Thoracic aorta (tissue), 2 donors: ENCODE measurements around the gene ST6GALNAC3. TPM values are rescaled to one million over a fixed set of nuclear protein-coding genes. Genes with fewer than 3 reads are reported as not detected.

Source experiments
- ATAC-seq: fragments of 150-250 bp; one replicate; pipeline ENCODE4 v1.8.0; 2017; ENCODE audit warnings: low read depth; ENCODE audit not compliant: insufficient number of reproducible peaks, low FRiP score
- DNase-seq: peaks from one replicate; pipeline ENCODE4 v3.0.0-alpha.2; 2020; ENCODE audit warnings: low spot score
- H3K27ac ChIP-seq, 2 donors: fragments of 200-600 bp; sonication (generic); 1 replicate in 1 of 2; 2 replicates in 1 of 2; pipeline ENCODE4 v1.5.1; 2016; ENCODE audit warnings: mild to moderate bottlenecking in 2 of 2, moderate library complexity in 2 of 2
- H3K27me3 ChIP-seq: fragments of 200-600 bp; sonication (generic); replicated peaks from 2 replicates; pipeline ENCODE4 v1.6.0; 2016; ENCODE audit warnings: mild to moderate bottlenecking; ENCODE audit not compliant: insufficient read depth
- H3K36me3 ChIP-seq: fragments of 200-600 bp; sonication (generic); one replicate; pipeline ENCODE4 v1.5.1; 2016
- H3K4me1 ChIP-seq, 2 donors: fragments of 200-600 bp; sonication (generic); 1 replicate in 1 of 2; 2 replicates in 1 of 2; pipeline versions ENCODE4 v1.5.1 to v1.6.0; 2016; ENCODE audit warnings: low read depth in 2 of 2, mild to moderate bottlenecking in 1 of 2; ENCODE audit not compliant: control insufficient read depth in 1 of 2
- H3K4me3 ChIP-seq: fragments of 200-600 bp; sonication (generic); 2 replicates; pipeline ENCODE4 v1.5.1; 2016; ENCODE audit warnings: mild to moderate bottlenecking
- H3K9me3 ChIP-seq: fragments of 200-600 bp; sonication (generic); 2 replicates; pipeline ENCODE4 v1.5.1; 2016
- total RNA-seq, 2 donors: library from RNA; depleted of rRNA; stranded (reverse); fragments of >200 nt; gene quantifications; one replicate each; pipeline versions ENCODE4 v1.1.0 to v1.2.3, GENCODE V29; 2016
- TF ChIP-seq, protein P1 (sequence below): fragments of 200-600 bp; sonication (generic); IDR thresholded peaks from one replicate; pipeline ENCODE4 v1.5.1; 2019; ENCODE audit warnings: antibody characterized with exemption

The ST6GALNAC3 gene
- total RNA-seq, 2 donors from 2014 or later = 1.4 to 9.5 TPM

DNA sequence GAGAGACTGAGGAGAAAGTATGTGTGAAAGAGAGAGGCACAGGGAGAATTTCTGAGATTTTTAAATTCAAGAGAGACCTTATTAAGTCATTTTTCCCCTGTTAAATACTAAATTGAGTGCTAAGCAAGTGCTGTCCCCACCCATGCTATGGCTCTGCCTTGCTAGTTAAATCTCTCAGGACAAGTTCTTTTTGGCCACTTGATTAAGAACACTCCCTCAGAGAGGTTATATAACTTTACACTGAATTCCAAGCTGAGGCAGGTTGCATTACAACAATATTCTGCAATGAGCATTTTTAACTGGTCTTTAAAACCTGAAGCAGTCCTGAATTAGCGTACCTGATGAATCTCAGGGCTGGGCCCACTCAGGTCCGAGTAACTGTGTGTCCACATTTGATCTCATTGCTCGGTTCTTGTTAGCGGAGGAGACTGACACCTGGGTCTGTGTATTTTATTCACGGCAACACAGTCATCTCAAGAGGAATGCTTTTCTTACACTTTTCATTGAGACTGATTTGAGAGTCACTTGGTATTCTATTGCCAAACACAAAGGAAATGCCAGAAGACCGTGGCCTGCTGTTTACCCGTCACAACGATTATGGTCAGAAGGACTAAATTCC, 605.1 kb downstream of the ST6GALNAC3 start:
- Histone ChIP-seq H3K4me3 (no peak overlapping the region), H3K27ac (no peak overlapping the region), H3K36me3 (no peaks in the 10 kb centered on the region), H3K4me1 (no peaks in the 10 kb centered on the region), H3K27me3 (no peaks in the 10 kb centered on the region), H3K9me3 (no peaks in the 10 kb centered on the region)
- TF ChIP-seq, protein P1, sequence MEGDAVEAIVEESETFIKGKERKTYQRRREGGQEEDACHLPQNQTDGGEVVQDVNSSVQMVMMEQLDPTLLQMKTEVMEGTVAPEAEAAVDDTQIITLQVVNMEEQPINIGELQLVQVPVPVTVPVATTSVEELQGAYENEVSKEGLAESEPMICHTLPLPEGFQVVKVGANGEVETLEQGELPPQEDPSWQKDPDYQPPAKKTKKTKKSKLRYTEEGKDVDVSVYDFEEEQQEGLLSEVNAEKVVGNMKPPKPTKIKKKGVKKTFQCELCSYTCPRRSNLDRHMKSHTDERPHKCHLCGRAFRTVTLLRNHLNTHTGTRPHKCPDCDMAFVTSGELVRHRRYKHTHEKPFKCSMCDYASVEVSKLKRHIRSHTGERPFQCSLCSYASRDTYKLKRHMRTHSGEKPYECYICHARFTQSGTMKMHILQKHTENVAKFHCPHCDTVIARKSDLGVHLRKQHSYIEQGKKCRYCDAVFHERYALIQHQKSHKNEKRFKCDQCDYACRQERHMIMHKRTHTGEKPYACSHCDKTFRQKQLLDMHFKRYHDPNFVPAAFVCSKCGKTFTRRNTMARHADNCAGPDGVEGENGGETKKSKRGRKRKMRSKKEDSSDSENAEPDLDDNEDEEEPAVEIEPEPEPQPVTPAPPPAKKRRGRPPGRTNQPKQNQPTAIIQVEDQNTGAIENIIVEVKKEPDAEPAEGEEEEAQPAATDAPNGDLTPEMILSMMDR = no peak
- DNase-seq (no peak), ATAC-seq (no peak)

DNA sequence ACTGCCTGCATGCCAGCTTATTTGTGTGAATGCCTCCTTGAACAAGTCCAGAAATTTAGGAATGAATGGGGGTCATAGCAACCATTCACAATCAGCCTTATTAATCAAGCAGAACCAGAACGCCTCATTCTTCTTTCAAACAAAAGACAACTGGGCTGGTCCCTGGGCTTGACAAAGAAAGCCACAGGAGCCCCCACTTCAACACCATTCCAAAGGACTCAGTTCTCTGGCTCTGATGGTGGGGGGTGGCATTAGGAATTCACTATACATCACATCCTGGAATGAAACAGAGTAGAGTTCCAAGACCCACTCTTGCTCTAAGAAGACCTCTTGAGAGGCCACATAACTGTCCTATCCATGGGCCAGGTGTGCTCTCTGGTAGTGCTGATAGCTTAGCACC, 606.1 kb downstream of the ST6GALNAC3 start:
- no peaks in the 10 kb centered on the region for H3K36me3 ChIP-seq
- H3K9me3 ChIP-seq = no peaks in the 10 kb centered on the region
- no peak overlapping the region for H3K27ac ChIP-seq
- DNase-seq (no peak), ATAC-seq (no peak)
- H3K27me3 ChIP-seq = no peaks in the 10 kb centered on the region
- TF ChIP-seq, protein P1 = no peak
- no peaks in the 10 kb centered on the region for H3K4me1 ChIP-seq
- no peak overlapping the region for H3K4me3 ChIP-seq

DNA sequence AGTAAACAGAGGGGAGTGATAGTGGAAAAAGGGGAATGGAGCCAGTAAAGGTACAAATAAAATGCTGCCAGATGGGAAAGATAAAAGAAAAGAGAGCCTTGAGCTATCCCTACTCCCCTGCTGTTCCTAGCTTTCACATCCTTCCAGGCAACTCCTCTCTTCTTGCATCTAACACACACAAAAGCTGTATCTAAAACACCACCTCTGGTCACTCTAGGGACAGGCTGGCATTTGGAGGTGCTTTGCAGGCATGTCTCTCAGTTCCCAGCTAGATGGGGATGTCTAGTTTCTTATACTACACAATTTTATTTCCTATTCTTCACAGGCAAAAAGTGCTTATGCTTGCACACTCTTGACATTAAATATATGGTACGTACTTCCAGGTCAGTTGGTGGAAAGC, 607.6 kb downstream of the ST6GALNAC3 start:
- Histone ChIP-seq H3K27ac (no peak overlapping the region), H3K9me3 (no peaks in the 10 kb centered on the region), H3K4me3 (no peak overlapping the region), H3K36me3 (no peaks in the 10 kb centered on the region), H3K27me3 (no peaks in the 10 kb centered on the region), H3K4me1 (no peaks in the 10 kb centered on the region)
- DNase-seq = no peak
- TF ChIP-seq, protein P1 = no peak
- ATAC-seq = no peak

Other genes with a start within 250 kb of the ST6GALNAC3 start
- gene ASB17, start 142.3 kb upstream of the ST6GALNAC3 start, total RNA-seq = not detected